Activated CD4-positive, alpha-beta T cell treated with anti-CD3 and anti-CD28 coated beads, Interleukin-10, Interleukin-2, amounts not matched to agents 100 ng/mL and 50 ng/mL, durations not matched to agents 16 hours and 8 hours (primary cell): ENCODE results near the gene CLEC2D.
"Not testable (repeated sequence)": the region's sequence is repeated elsewhere in the genome, so short reads cannot be mapped to it uniquely, and the experiment has no call there.

ENCODE experiments used
- DNase-seq: peaks from one replicate; pipeline ENCODE4 v3.0.0-alpha.2; 2020

Gene CLEC2D

GRCh38 chr12:9701380-9702154 lies 32.1 kb downstream of the CLEC2D start:
- DNase-seq: peak; percentile 31

- peak; percentile 71 for DNase-seq
Measured at GRCh38 chr12:9702255-9702654, 32.7 kb downstream of the CLEC2D start.

GRCh38 chr12:9704561-9704960 lies 35.0 kb downstream of the CLEC2D start:
- not testable (repeated sequence) for DNase-seq

GRCh38 chr12:9706086-9706685 lies 36.7 kb downstream of the CLEC2D start:
- no peak for DNase-seq

- peak; percentile 29 for DNase-seq
Measured at GRCh38 chr12:9707356-9707755, 37.8 kb downstream of the CLEC2D start.

GRCh38 chr12:9707864-9708808 lies 38.6 kb downstream of the CLEC2D start:
- DNase-seq: peak; percentile 75

GRCh38 chr12:9708853-9709252 lies 39.3 kb downstream of the CLEC2D start:
- peak; percentile 55 for DNase-seq

GRCh38 chr12:9710584-9711375 lies 41.3 kb downstream of the CLEC2D start:
- DNase-seq: no peak

GRCh38 chr12:9711664-9712063 lies 42.2 kb downstream of the CLEC2D start:
- DNase-seq: no peak

GRCh38 chr12:9713032-9713558 lies 43.6 kb downstream of the CLEC2D start:
- not testable (repeated sequence) for DNase-seq

GRCh38 chr12:9717070-9717925 lies 47.8 kb downstream of the CLEC2D start:
- DNase-seq: no peak

GRCh38 chr12:9718968-9719367 lies 49.5 kb downstream of the CLEC2D start:
- DNase-seq: no peak

- peak; percentile 68 for DNase-seq
Measured at GRCh38 chr12:9719790-9720189, 50.3 kb downstream of the CLEC2D start.

GRCh38 chr12:9721394-9722092 lies 52.0 kb downstream of the CLEC2D start:
- no peak for DNase-seq

GRCh38 chr12:9724023-9724422 lies 54.5 kb downstream of the CLEC2D start:
- DNase-seq: no peak

- no peak for DNase-seq
Measured at GRCh38 chr12:9725213-9725870, 55.8 kb downstream of the CLEC2D start.

- no peak for DNase-seq
Measured at GRCh38 chr12:9727813-9728212, 58.3 kb downstream of the CLEC2D start.

- no peak for DNase-seq
Measured at GRCh38 chr12:9729082-9729481, 59.6 kb downstream of the CLEC2D start.

GRCh38 chr12:9730011-9730410 lies 60.5 kb downstream of the CLEC2D start:
- DNase-seq: no peak

- no peak for DNase-seq
Measured at GRCh38 chr12:9730591-9730990, 61.1 kb downstream of the CLEC2D start.
